ENCODE data around the gene CEP19. TPM values are rescaled to one million over a fixed set of nuclear protein-coding genes. Genes with fewer than 3 reads are reported as not detected.

The CEP19 gene
- total RNA-seq, 1 donor from 2014 or later: 2.5 TPM

DNA sequence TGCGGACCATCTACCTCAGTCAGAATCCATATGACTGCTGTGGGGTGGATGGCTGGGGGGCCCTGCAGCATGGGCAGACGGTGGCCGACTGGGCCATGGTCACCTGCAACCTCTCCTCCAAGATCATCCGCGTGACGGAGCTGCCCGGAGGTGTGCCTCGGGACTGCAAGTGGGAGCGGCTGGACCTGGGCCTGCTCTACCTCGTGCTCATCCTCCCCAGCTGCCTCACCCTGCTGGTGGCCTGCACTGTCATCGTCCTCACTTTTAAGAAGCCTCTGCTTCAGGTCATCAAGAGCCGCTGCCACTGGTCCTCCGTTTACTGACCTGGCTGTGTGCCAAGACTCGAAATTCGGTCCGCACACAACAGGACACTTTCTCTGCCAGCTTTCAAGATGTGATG, 50.6 kb downstream of the CEP19 start:
- no peak for DNase-seq (ENCODE audit: low spot score, unreplicated experiment)
- H3K4me1 Mint-ChIP-seq (ENCODE audit: low read depth): peaks cover 6% of the 10 kb centered on the region
- H3K9me3 Mint-ChIP-seq (ENCODE audit: low read depth): no peaks in the 10 kb centered on the region
- H3K27me3 Mint-ChIP-seq: no peaks in the 10 kb centered on the region
- no peak overlapping the region for H3K27ac Mint-ChIP-seq
- no peaks in the 10 kb centered on the region for H3K36me3 Mint-ChIP-seq (ENCODE audit: insufficient read depth)
- TF ChIP-seq, protein P1, sequence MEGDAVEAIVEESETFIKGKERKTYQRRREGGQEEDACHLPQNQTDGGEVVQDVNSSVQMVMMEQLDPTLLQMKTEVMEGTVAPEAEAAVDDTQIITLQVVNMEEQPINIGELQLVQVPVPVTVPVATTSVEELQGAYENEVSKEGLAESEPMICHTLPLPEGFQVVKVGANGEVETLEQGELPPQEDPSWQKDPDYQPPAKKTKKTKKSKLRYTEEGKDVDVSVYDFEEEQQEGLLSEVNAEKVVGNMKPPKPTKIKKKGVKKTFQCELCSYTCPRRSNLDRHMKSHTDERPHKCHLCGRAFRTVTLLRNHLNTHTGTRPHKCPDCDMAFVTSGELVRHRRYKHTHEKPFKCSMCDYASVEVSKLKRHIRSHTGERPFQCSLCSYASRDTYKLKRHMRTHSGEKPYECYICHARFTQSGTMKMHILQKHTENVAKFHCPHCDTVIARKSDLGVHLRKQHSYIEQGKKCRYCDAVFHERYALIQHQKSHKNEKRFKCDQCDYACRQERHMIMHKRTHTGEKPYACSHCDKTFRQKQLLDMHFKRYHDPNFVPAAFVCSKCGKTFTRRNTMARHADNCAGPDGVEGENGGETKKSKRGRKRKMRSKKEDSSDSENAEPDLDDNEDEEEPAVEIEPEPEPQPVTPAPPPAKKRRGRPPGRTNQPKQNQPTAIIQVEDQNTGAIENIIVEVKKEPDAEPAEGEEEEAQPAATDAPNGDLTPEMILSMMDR (IDR thresholded peaks at IDR 0.05; ENCODE audit: unreplicated experiment): no peak
- no peak overlapping the region for H3K4me3 Mint-ChIP-seq (ENCODE audit: low read depth)

DNA sequence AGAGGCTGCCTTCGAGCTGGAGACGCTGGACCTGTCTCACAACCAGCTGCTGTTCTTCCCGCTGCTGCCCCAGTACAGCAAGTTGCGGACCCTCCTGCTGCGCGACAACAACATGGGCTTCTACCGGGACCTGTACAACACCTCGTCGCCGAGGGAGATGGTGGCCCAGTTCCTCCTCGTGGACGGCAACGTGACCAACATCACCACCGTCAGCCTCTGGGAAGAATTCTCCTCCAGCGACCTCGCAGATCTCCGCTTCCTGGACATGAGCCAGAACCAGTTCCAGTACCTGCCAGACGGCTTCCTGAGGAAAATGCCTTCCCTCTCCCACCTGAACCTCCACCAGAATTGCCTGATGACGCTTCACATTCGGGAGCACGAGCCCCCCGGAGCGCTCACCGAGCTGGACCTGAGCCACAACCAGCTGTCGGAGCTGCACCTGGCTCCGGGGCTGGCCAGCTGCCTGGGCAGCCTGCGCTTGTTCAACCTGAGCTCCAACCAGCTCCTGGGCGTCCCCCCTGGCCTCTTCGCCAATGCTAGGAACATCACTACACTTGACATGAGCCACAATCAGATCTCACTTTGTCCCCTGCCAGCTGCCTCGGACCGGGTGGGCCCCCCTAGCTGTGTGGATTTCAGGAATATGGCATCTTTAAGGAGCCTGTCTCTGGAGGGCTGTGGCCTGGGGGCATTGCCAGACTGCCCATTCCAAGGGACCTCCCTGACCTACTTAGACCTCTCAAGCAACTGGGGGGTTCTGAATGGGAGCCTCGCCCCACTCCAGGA, 51.5 kb downstream of the CEP19 start:
- H3K9me3 Mint-ChIP-seq (ENCODE audit: low read depth): no peaks in the 10 kb centered on the region
- DNase-seq (ENCODE audit: low spot score, unreplicated experiment): no peak
- no peak overlapping the region for H3K27ac Mint-ChIP-seq
- H3K27me3 Mint-ChIP-seq: no peaks in the 10 kb centered on the region
- no peaks in the 10 kb centered on the region for H3K4me1 Mint-ChIP-seq (ENCODE audit: low read depth)
- H3K4me3 Mint-ChIP-seq (ENCODE audit: low read depth): no peak overlapping the region
- TF ChIP-seq, protein P1 (IDR thresholded peaks at IDR 0.05; ENCODE audit: unreplicated experiment): no peak
- no peaks in the 10 kb centered on the region for H3K36me3 Mint-ChIP-seq (ENCODE audit: insufficient read depth)

DNA sequence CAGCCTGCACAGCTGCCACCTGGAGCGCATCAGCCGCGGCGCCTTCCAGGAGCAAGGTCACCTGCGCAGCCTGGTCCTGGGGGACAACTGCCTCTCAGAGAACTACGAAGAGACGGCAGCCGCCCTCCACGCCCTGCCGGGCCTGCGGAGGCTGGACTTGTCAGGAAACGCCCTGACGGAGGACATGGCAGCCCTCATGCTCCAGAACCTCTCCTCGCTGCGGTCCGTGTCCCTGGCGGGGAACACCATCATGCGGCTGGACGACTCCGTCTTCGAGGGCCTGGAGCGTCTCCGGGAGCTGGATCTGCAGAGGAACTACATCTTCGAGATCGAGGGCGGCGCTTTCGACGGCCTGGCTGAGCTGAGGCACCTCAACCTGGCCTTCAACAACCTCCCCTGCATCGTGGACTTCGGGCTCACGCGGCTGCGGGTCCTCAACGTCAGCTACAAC, 52.1 kb downstream of the CEP19 start:
- Mint-ChIP-seq H3K9me3 (ENCODE audit: low read depth) (no peaks in the 10 kb centered on the region), H3K27ac (no peak overlapping the region), H3K4me1 (ENCODE audit: low read depth) (no peaks in the 10 kb centered on the region), H3K4me3 (ENCODE audit: low read depth) (no peak overlapping the region), H3K36me3 (ENCODE audit: insufficient read depth) (no peaks in the 10 kb centered on the region), H3K27me3 (no peaks in the 10 kb centered on the region)
- TF ChIP-seq, protein P1 (IDR thresholded peaks at IDR 0.05; ENCODE audit: unreplicated experiment): no peak
- no peak for DNase-seq (ENCODE audit: low spot score, unreplicated experiment)

Other genes starting within 250 kb of the CEP19 start
- gene RNF168, start 208.5 kb downstream of the CEP19 start, total RNA-seq: 25.4 and 26.4 TPM in 2 replicates
- not detected in 2 replicates for gene SMCO1, start 196.9 kb downstream of the CEP19 start, total RNA-seq
- gene WDR53, start 143.7 kb downstream of the CEP19 start, total RNA-seq: 13.1 and 15.2 TPM in 2 replicates
- 13.0 and 13.1 TPM in 2 replicates for gene FBXO45, start 143.6 kb downstream of the CEP19 start, total RNA-seq
- 1.4 and 2.0 TPM in 2 replicates for gene NRROS, start 72.6 kb downstream of the CEP19 start, total RNA-seq
- gene PIGX, start 127 bp upstream of the CEP19 start, total RNA-seq: 26.1 and 28.3 TPM in 2 replicates
- gene PAK2, start 27.6 kb upstream of the CEP19 start, total RNA-seq: 71.9 and 72.1 TPM in 2 replicates
- 41.1 and 41.4 TPM in 2 replicates for gene SENP5, start 155.7 kb upstream of the CEP19 start, total RNA-seq
- 79.9 and 84.9 TPM in 2 replicates for gene NCBP2, start 230.3 kb upstream of the CEP19 start, total RNA-seq